ENCODE data around the gene ADD1. TPM values are rescaled to one million over a fixed set of nuclear protein-coding genes. Genes with fewer than 3 reads are reported as not detected.
A peak's percentile ranks its signal among the peaks of the same experiment; 100 is the strongest.

ADD1 gene
- total RNA-seq, 1 donor from 2014 or later = 212 TPM

DNA sequence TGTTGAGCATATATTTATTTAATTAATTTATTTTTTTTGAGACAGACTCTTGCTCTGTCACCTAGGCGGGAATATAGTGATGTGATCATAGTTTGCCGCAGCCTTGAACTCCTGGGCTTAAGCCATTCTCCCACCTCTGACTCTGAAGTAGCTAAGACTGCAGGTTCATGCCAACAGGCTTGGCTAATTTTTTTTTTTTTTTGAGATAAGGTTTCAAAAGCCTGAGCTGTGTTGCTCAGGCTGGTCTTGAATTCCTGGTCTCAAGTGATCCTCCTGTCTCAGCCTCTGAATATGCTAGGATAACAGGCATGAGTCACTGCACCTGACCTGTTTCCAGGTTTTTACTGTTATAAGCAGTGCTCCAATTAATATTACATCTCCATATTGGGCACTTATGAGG, 4.8 kb downstream of the ADD1 start:
- no peak for TF ChIP-seq CTCF (IDR thresholded peaks at IDR 0.05; ENCODE audit: borderline replicate concordance)
- H3K9me3 ChIP-seq (replicated peaks) = no peaks in the 10 kb centered on the region
- intact Hi-C loops (cut with micrococcal nuclease) = no loop called here
- DNase-seq = no peak
- peaks cover 86% of the 10 kb centered on the region for H3K4me1 ChIP-seq
- H3K27ac ChIP-seq (replicated peaks) = peak overlapping the region; percentile 34
- peaks cover 4% of the 10 kb centered on the region for H3K36me3 ChIP-seq
- H3K4me3 ChIP-seq = no peak overlapping the region
- no peaks in the 10 kb centered on the region for H3K27me3 ChIP-seq (ENCODE audit: low read depth)

- Histone ChIP-seq H3K9me3 (replicated peaks) (no peaks in the 10 kb centered on the region), H3K27me3 (ENCODE audit: low read depth) (no peaks in the 10 kb centered on the region), H3K27ac (replicated peaks) (peak overlapping the region; percentile 34), H3K4me1 (peaks cover 96% of the 10 kb centered on the region), H3K4me3 (no peak overlapping the region), H3K36me3 (peaks cover 14% of the 10 kb centered on the region)
- intact Hi-C loops (cut with micrococcal nuclease) = no loop called here
- no peak for DNase-seq
- no peak for TF ChIP-seq CTCF (IDR thresholded peaks at IDR 0.05; ENCODE audit: borderline replicate concordance)
Observed at GRCh38 chr4:2849267-2850152, 5.9 kb downstream of the ADD1 start.

DNA sequence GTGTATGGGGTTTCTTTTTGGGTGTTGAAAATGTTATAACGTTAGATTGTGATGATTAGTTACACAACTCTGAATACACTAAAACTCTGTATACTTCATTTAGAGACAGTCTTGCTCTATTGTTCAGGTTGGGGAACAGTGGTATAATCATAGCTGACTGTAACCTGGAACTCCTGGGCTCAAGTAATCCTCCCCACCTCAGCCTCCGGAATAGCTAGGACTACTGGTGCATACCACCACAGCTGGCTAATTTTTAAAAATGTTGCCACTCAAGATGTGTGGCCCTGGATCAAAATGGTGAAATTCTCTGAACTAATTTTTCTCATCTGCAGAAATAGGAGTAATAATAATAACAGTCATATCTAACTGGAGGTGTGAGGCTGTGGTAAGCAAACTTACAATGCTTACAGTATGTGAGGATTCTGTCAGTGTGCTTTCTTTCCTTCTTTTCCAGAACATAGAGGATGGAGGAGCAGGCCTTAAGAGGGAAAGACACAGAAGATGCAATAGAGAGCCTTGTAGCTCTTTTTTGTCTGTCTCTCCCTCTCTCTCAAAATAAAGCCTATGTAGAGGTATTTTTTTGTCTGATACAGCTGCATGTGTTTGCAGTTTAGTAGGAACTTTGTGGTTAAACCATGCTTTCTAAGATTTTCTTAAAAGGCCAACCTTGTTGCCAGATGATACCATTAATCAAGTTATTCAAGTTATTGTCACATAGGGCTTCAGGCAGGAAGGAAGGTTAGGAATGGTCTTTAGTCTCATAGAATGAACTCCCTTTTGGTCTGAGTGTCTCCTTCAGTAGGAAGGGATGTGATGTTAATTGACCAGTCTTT, 7.5 kb downstream of the ADD1 start:
- H3K27me3 ChIP-seq (ENCODE audit: low read depth) = no peaks in the 10 kb centered on the region
- intact Hi-C loops (cut with micrococcal nuclease) = no loop called here
- no peak overlapping the region for H3K4me3 ChIP-seq
- H3K9me3 ChIP-seq (replicated peaks) = no peaks in the 10 kb centered on the region
- TF ChIP-seq CTCF (IDR thresholded peaks at IDR 0.05; ENCODE audit: borderline replicate concordance) = no peak
- peak overlapping the region; percentile 82 for H3K27ac ChIP-seq (replicated peaks)
- H3K4me1 ChIP-seq = peaks cover 97% of the 10 kb centered on the region
- H3K36me3 ChIP-seq = peaks cover 14% of the 10 kb centered on the region
- DNase-seq = no peak

DNA sequence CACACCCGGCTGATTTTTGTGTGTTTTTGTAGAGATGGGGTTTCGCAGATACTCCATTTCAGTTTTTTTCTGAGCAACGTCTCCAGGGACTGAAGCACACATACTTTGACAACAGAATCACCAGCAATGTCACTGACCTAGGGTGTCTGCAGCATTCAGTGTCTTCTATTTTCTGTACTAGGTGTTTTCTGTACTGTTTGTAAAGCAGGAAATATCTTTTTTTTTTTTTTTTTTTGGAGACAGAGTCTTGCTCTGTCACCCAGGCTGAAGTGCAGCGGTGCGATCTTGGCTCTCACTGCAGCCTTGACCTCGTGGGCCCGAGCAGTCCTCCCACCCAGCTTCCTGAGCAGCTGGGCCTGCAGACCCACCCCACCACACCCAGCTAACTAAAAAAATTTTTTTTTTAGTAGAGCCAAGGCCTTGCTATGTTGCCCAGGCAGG, 8.9 kb downstream of the ADD1 start:
- Histone ChIP-seq H3K4me1 (peaks cover 97% of the 10 kb centered on the region), H3K9me3 (replicated peaks) (no peaks in the 10 kb centered on the region), H3K27ac (replicated peaks) (peak overlapping the region; percentile 82), H3K27me3 (ENCODE audit: low read depth) (no peaks in the 10 kb centered on the region), H3K36me3 (peaks cover 14% of the 10 kb centered on the region), H3K4me3 (peak overlapping the region; percentile 14)
- peak; percentile 63 for DNase-seq
- no peak for TF ChIP-seq CTCF (IDR thresholded peaks at IDR 0.05; ENCODE audit: borderline replicate concordance)
- intact Hi-C loops (cut with micrococcal nuclease) = no loop called here

DNA sequence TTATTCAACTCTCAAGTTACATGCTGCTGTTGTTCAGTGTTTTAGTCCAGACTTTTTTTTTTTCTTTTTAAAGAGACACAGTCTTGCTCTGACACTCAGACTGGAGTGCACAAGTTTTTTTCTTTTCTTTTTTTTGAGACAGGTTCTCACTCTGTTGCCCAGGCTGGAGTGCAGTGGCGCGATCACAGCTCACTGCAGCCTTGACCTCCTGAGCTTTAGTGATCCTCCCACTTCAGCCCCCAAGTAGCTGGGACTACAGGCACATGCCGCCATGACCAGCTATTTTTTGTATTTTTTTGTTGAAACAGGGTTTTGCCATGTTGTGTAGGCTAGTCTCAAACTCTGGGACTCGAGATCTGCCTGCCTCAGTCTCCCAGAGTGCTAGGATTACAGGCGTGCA, 11.9 kb downstream of the ADD1 start:
- Histone ChIP-seq H3K9me3 (replicated peaks) (no peaks in the 10 kb centered on the region), H3K4me3 (no peak overlapping the region), H3K4me1 (peaks cover 100% of the 10 kb centered on the region), H3K27ac (replicated peaks) (peak overlapping the region; percentile 82), H3K27me3 (ENCODE audit: low read depth) (no peaks in the 10 kb centered on the region), H3K36me3 (peaks cover 14% of the 10 kb centered on the region)
- no peak for DNase-seq
- intact Hi-C loops (cut with micrococcal nuclease) = no loop called here
- no peak for TF ChIP-seq CTCF (IDR thresholded peaks at IDR 0.05; ENCODE audit: borderline replicate concordance)
